ENCODE measurements around the gene HOXB4. TPM values are rescaled to one million over a fixed set of nuclear protein-coding genes. Genes with fewer than 3 reads are reported as not detected.

Gene HOXB4
- total RNA-seq, 2 experiments from 2014 or later = 0.16 to 0.17 TPM

DNA sequence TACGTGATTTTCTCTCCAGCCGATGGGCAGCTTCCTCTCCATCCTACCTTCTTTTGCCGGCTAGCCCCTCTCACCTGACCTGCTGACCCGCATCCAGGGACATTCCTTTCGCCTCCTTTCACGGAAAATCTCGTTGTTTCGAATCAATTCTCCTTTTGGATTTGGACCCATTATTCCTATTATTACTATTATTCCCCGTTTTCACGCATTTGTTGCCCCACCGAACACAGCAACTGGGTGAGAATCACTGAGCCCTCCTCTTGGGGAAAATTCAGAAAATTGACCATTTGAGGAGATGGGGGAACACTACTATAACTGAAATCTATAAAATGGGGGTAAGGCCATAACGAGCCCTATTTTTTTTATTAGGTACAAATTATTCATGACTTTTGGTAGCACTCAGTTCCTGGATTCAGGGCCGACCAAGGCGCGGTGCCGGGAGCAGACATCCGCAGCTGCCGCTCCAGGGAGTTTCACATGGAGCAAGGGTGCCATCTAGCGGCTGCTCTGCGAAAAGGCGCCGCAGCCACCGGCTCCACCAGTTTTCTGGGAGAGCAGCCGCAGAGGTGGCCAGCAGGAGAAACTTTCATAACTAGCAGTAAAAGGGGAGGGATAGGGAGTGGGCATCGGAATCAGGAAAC, 40.2 kb upstream of the HOXB4 start:
- DNase-seq (peak; percentile 68 to 91 (median 80)), ATAC-seq (ENCODE audit: poor library complexity) (peak; percentile 75)
- Histone ChIP-seq H3K9me3 (ENCODE audit: control insufficient read depth in 1 of 2, insufficient read depth in 1 of 2, low read length in 2 of 2) (peaks cover 0 to 30% of the 10 kb centered on the region in 2 experiments), H3K4me3 (ENCODE audit: low read length) (no peak overlapping the region), H3K27ac (ENCODE audit: low read depth in 1 of 2, low read length in 2 of 2) (no peak overlapping the region), H3K27me3 (ENCODE audit: control insufficient read depth in 1 of 2, insufficient read depth in 2 of 2, low read length in 2 of 2) (peaks cover 94 to 99% of the 10 kb centered on the region in 2 experiments), H3K36me3 (ENCODE audit: insufficient read depth, low read length) (no peaks in the 10 kb centered on the region), H3K4me1 (ENCODE audit: insufficient read depth, low read length) (peaks cover 40% of the 10 kb centered on the region)
- H3K36me3 Mint-ChIP-seq (ENCODE audit: low read depth) = no peaks in the 10 kb centered on the region
- H3K27ac Mint-ChIP-seq = no peak overlapping the region
- TF ChIP-seq, protein P1, sequence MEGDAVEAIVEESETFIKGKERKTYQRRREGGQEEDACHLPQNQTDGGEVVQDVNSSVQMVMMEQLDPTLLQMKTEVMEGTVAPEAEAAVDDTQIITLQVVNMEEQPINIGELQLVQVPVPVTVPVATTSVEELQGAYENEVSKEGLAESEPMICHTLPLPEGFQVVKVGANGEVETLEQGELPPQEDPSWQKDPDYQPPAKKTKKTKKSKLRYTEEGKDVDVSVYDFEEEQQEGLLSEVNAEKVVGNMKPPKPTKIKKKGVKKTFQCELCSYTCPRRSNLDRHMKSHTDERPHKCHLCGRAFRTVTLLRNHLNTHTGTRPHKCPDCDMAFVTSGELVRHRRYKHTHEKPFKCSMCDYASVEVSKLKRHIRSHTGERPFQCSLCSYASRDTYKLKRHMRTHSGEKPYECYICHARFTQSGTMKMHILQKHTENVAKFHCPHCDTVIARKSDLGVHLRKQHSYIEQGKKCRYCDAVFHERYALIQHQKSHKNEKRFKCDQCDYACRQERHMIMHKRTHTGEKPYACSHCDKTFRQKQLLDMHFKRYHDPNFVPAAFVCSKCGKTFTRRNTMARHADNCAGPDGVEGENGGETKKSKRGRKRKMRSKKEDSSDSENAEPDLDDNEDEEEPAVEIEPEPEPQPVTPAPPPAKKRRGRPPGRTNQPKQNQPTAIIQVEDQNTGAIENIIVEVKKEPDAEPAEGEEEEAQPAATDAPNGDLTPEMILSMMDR (IDR thresholded peaks at IDR 0.05) = peak; percentile 99
- ChIA-PET POLR2A (interaction anchor here (0.8 to 1.6 kb wide), 5 partner anchors 9 to 593 kb away, joined by 3 to 9 read pairs (median 3); partner anchors contain the start of gene HOXB5), CTCF (interaction anchor here (0.6 to 1.8 kb wide), 25 partner anchors 10 to 777 kb away, joined by 3 to 24 read pairs (median 3); partner anchors contain the start of genes HOXB5 and SCRN2)
- peak overlapping the region; percentile 34 for H3K4me3 Mint-ChIP-seq
- peaks cover 100% of the 10 kb centered on the region for H3K27me3 Mint-ChIP-seq
- peaks cover 44% of the 10 kb centered on the region for H3K4me1 Mint-ChIP-seq (ENCODE audit: low read depth)
- no peaks in the 10 kb centered on the region for H3K9me3 Mint-ChIP-seq
- intact Hi-C loops (cut with DNase I, micrococcal nuclease) = loop anchor here (1.0 to 10.0 kb wide), 7 partner anchors 126 to 841 kb away; partner anchors contain the start of gene SCRN2 (in 1 of the 2)

DNA sequence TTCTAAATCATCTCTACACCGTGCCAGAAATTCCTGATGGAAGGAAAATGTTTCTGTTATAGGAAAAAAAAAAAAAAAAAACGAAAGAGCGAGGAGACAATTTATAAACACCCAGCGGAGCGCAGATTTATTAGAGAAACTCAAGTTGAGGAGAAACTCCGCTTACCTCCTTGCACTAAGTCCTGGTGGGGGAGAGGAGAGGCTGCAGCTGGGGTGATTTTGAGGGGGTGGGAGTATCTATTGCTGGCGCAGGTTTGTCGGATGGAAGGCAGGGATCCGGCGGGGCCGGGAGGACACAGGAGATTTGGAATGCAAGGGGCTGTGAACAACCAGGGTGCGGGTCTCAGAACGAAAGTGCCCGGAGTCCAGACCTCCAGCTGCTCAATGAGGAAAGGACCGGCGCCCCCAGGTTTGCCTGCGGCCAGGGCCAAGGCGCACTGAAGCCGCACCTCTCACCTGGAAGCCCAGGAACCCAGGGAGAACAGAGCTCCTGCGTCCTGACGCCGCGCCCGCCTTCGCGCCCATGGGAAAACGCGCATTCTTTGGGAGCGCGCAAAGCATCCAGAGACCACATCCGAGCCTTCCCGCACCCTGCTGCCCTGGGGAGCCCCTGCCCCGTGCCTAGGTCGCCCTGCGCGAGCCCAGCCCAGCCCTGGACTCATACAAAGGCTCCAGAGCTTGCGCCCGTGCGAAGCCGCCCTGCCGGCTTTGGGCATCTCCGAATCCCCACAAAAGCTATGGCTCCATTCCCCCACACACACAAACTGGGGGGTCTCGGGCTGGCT, 39.5 kb upstream of the HOXB4 start:
- Histone ChIP-seq H3K36me3 (ENCODE audit: insufficient read depth, low read length) (no peaks in the 10 kb centered on the region), H3K27me3 (ENCODE audit: control insufficient read depth in 1 of 2, insufficient read depth in 2 of 2, low read length in 2 of 2) (peaks cover 89 to 97% of the 10 kb centered on the region in 2 experiments), H3K4me3 (ENCODE audit: low read length) (no peak overlapping the region), H3K27ac (ENCODE audit: low read depth in 1 of 2, low read length in 2 of 2) (no peak overlapping the region), H3K4me1 (ENCODE audit: insufficient read depth, low read length) (peaks cover 46% of the 10 kb centered on the region), H3K9me3 (ENCODE audit: control insufficient read depth in 1 of 2, insufficient read depth in 1 of 2, low read length in 2 of 2) (peaks cover 0 to 30% of the 10 kb centered on the region in 2 experiments)
- Mint-ChIP-seq H3K4me3 (no peak overlapping the region), H3K27ac (no peak overlapping the region), H3K9me3 (no peaks in the 10 kb centered on the region), H3K4me1 (ENCODE audit: low read depth) (peaks cover 51% of the 10 kb centered on the region), H3K36me3 (ENCODE audit: low read depth) (no peaks in the 10 kb centered on the region), H3K27me3 (peaks cover 100% of the 10 kb centered on the region)
- TF ChIP-seq, protein P1 (IDR thresholded peaks at IDR 0.05) = no peak
- ChIA-PET CTCF (interaction anchor here (0.6 to 1.8 kb wide), 20 partner anchors 10 to 615 kb away, joined by 3 to 24 read pairs (median 4); partner anchors contain the start of gene HOXB5), POLR2A (interaction anchor here (1.0 to 1.6 kb wide), 4 partner anchors 8 to 592 kb away, joined by 3 to 9 read pairs (median 4); partner anchors contain the start of gene HOXB5)
- intact Hi-C loops (cut with DNase I, micrococcal nuclease) = loop anchor here (1.0 to 10.0 kb wide), 8 partner anchors 11 to 840 kb away; partner anchors contain the start of gene SCRN2 (in 1 of the 2)
- no peak for ATAC-seq (ENCODE audit: poor library complexity)
- peak in 1 of 14 experiments; percentile 30 for DNase-seq

DNA sequence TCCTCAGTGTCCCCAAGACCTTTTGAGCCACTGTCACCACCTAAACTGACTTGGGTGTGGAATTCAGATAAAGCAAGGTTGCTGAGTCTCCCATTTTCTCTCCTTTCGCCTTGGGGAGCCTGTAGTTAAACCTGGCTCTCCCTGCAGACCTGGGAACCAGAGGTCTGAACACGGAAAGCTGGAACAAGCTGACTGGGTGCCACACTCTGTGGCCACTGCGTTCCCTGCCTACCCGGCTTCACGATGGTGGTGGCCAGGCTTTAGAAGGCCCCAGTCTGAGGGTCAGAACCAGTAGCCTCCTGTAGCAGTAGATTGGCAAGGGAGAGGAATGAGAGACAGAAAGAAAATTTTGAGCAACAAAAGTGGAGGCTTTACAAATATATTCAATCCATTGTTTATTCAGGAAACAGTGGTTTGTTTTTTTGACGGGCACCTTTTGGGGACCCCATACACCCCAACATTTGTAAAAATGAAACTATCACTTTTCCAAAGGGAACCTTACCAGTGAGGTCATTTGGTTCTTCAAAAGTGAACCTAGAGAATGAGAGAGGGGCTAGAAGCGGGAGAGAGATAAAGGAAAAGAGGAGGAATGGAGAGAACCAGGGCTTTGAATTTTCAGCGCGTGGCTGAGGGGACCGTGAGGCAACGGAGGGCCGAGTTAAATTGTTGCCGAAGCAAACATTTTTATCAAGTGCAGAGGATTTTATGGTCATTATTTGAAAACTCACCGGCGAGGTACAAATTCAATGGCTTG, 38.7 kb upstream of the HOXB4 start:
- intact Hi-C loops (cut with DNase I, micrococcal nuclease) = loop anchor here (1.0 to 10.0 kb wide), 4 partner anchors 11 to 840 kb away; partner anchors contain the start of gene SCRN2 (in 1 of the 2)

More for the DNA sequence above, 38.7 kb upstream of the HOXB4 start:
- H3K9me3 Mint-ChIP-seq = no peaks in the 10 kb centered on the region
- DNase-seq (no peak), ATAC-seq (ENCODE audit: poor library complexity) (no peak)
- H3K4me1 ChIP-seq (ENCODE audit: insufficient read depth, low read length) = peaks cover 54% of the 10 kb centered on the region
- TF ChIP-seq, protein P1 (IDR thresholded peaks at IDR 0.05) = no peak
- H3K9me3 ChIP-seq (ENCODE audit: control insufficient read depth in 1 of 2, insufficient read depth in 1 of 2, low read length in 2 of 2) = peaks cover 0 to 30% of the 10 kb centered on the region in 2 experiments
- H3K4me3 Mint-ChIP-seq = peak overlapping the region; percentile 2
- no peak overlapping the region for H3K4me3 ChIP-seq (ENCODE audit: low read length)
- peaks cover 57% of the 10 kb centered on the region for H3K4me1 Mint-ChIP-seq (ENCODE audit: low read depth)
- CTCF ChIA-PET = interaction anchor here (0.8 to 1.4 kb wide), 2 partner anchors 29 to 486 kb away, joined by 3 to 4 read pairs; no protein-coding TSS in a partner anchor
- H3K27ac ChIP-seq (ENCODE audit: low read depth in 1 of 2, low read length in 2 of 2) = no peak overlapping the region
- no peak overlapping the region for H3K27ac Mint-ChIP-seq
- H3K36me3 ChIP-seq (ENCODE audit: insufficient read depth, low read length) = no peaks in the 10 kb centered on the region
- H3K27me3 ChIP-seq (ENCODE audit: control insufficient read depth in 1 of 2, insufficient read depth in 2 of 2, low read length in 2 of 2) = peaks cover 87 to 96% of the 10 kb centered on the region in 2 experiments
- H3K27me3 Mint-ChIP-seq = peaks cover 98% of the 10 kb centered on the region
- POLR2A ChIA-PET = no interaction called here
- no peaks in the 10 kb centered on the region for H3K36me3 Mint-ChIP-seq (ENCODE audit: low read depth)
